ENCODE results near the gene PLCH1. TPM values are rescaled to one million over a fixed set of nuclear protein-coding genes. Genes with fewer than 3 reads are reported as not detected.
"Not testable (repeated sequence)": the region's sequence is repeated elsewhere in the genome, so short reads cannot be mapped to it uniquely, and the experiment has no call there.

Gene PLCH1
- total RNA-seq, 2 donors from 2014 or later, result 12.0 to 12.4 TPM

DNA sequence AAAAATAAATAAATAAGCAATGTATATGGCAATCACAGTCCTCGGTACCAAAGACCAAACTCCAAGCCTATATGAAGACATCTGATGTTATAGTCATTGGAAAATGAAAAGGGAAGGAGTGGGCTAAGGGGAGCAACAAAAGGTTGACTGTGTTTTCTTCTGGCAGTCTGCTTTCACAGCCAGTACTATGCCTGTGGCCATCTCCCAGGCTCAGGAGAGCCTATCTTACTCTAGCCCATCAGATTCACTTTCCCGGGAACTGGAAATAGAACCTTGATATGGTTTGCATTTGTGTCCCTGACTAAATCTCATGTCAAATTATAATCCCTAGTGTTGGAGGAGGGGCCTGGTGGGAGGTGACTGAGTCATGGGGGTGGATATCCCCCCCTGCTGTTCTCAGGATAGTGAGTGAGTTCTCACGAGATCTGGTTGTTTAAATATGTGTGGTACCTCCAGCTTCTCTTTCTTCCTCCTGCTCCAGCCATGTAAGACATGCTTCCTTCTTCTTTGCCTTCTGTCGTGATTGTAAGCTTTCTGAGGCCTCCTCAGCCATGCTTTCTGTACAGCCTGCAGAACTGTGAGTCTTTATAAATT is 105.3 kb downstream of the PLCH1 start:
- no peak overlapping the region for H3K27ac ChIP-seq (ENCODE audit: low read depth, low read length)
- peak; percentile 55 for DNase-seq
- WGBS, 2 experiments (ENCODE audit: insufficient coverage in 1 of 2, insufficient read length in 1 of 2), result 81 to 100% methylated on average over 1 to 4 of the region's 4 CpGs
- no peak overlapping the region for H3K4me3 Mint-ChIP-seq
- H3K36me3 ChIP-seq (ENCODE audit: control insufficient read depth, insufficient read depth, low read length), result no peaks in the 10 kb centered on the region
- no peak overlapping the region for H3K9ac ChIP-seq (ENCODE audit: extremely low read depth, low read length, poor library complexity, severe bottlenecking)
- H3K4me1 ChIP-seq (ENCODE audit: control insufficient read depth, insufficient read depth, low read length), result peaks cover 11% of the 10 kb centered on the region
- no peaks in the 10 kb centered on the region for H3K27me3 ChIP-seq (ENCODE audit: control insufficient read depth, insufficient read depth, low read length, poor library complexity, severe bottlenecking)
- TF ChIP-seq, protein P1, sequence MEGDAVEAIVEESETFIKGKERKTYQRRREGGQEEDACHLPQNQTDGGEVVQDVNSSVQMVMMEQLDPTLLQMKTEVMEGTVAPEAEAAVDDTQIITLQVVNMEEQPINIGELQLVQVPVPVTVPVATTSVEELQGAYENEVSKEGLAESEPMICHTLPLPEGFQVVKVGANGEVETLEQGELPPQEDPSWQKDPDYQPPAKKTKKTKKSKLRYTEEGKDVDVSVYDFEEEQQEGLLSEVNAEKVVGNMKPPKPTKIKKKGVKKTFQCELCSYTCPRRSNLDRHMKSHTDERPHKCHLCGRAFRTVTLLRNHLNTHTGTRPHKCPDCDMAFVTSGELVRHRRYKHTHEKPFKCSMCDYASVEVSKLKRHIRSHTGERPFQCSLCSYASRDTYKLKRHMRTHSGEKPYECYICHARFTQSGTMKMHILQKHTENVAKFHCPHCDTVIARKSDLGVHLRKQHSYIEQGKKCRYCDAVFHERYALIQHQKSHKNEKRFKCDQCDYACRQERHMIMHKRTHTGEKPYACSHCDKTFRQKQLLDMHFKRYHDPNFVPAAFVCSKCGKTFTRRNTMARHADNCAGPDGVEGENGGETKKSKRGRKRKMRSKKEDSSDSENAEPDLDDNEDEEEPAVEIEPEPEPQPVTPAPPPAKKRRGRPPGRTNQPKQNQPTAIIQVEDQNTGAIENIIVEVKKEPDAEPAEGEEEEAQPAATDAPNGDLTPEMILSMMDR (conservative IDR thresholded peaks at IDR 0.05), result no peak
- H3K9me3 ChIP-seq (ENCODE audit: control insufficient read depth, low read length), result no peaks in the 10 kb centered on the region
- no peaks in the 10 kb centered on the region for H3K9me3 Mint-ChIP-seq
- no peak overlapping the region for H3K4me3 ChIP-seq (ENCODE audit: low read length)
- H3K36me3 Mint-ChIP-seq (ENCODE audit: low read depth), result no peaks in the 10 kb centered on the region
- H3K4me1 Mint-ChIP-seq, result peaks cover 25% of the 10 kb centered on the region
- H3K27ac Mint-ChIP-seq, result no peak overlapping the region
- no peaks in the 10 kb centered on the region for H3K27me3 Mint-ChIP-seq (ENCODE audit: insufficient read depth)

DNA sequence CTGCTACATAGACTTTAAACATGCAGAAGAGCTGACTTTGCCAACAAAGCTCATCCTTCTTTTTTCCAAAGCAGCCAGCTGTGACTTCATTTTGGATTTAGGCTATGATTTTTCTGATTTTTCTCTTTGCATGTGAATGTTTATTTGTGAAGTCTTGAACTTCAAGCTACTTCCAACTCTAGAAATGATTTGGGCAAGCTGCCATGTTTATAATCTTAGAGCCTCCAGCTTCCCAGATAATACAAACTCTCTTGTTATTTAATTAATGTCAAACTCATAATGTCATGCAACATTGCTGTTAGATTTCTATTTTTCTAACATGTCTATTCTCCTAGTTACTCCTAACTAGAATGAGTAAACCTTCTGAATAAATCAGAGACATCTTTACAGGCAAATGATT is 106.4 kb downstream of the PLCH1 start:
- H3K4me1 Mint-ChIP-seq, result peaks cover 33% of the 10 kb centered on the region
- H3K27ac Mint-ChIP-seq; H3K4me3 Mint-ChIP-seq; H3K9me3 Mint-ChIP-seq; H3K9ac ChIP-seq (ENCODE audit: extremely low read depth, low read length, poor library complexity, severe bottlenecking); H3K27ac ChIP-seq (ENCODE audit: low read depth, low read length); H3K27me3 ChIP-seq (ENCODE audit: control insufficient read depth, insufficient read depth, low read length, poor library complexity, severe bottlenecking); H3K36me3 Mint-ChIP-seq (ENCODE audit: low read depth); H3K36me3 ChIP-seq (ENCODE audit: control insufficient read depth, insufficient read depth, low read length); H3K9me3 ChIP-seq (ENCODE audit: control insufficient read depth, low read length); H3K4me3 ChIP-seq (ENCODE audit: low read length); DNase-seq; H3K27me3 Mint-ChIP-seq (ENCODE audit: insufficient read depth): not testable (repeated sequence)
- peaks cover 11% of the 10 kb centered on the region for H3K4me1 ChIP-seq (ENCODE audit: control insufficient read depth, insufficient read depth, low read length)

DNA sequence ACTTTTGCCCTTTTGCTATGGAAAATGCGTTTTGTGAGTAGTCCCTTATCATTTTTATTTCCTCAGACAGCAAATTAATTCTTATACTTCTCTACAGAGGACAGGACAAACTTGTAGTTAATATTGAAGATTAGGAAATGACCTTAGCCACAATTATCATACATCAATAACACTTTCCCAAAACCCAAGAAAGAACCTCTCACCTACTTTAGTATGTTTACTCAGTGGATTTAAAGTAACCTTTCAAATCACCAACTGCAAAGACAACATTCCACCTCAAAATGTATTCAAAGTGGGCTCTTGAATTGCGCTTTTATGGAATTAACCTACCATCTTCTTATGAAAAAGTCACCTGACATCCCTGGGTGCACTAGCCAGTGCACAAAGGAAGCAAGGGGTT is 107.3 kb downstream of the PLCH1 start:
- Histone ChIP-seq H3K4me3 (ENCODE audit: low read length) (no peak overlapping the region), H3K27ac (ENCODE audit: low read depth, low read length) (no peak overlapping the region), H3K36me3 (ENCODE audit: control insufficient read depth, insufficient read depth, low read length) (no peaks in the 10 kb centered on the region), H3K4me1 (ENCODE audit: control insufficient read depth, insufficient read depth, low read length) (peaks cover 11% of the 10 kb centered on the region), H3K9ac (ENCODE audit: extremely low read depth, low read length, poor library complexity, severe bottlenecking) (no peak overlapping the region), H3K9me3 (ENCODE audit: control insufficient read depth, low read length) (no peaks in the 10 kb centered on the region), H3K27me3 (ENCODE audit: control insufficient read depth, insufficient read depth, low read length, poor library complexity, severe bottlenecking) (no peaks in the 10 kb centered on the region)
- no peaks in the 10 kb centered on the region for H3K27me3 Mint-ChIP-seq (ENCODE audit: insufficient read depth)
- H3K4me1 Mint-ChIP-seq, result peaks cover 33% of the 10 kb centered on the region
- H3K9me3 Mint-ChIP-seq, result no peaks in the 10 kb centered on the region
- TF ChIP-seq, protein P1 (conservative IDR thresholded peaks at IDR 0.05), result no peak
- no peak overlapping the region for H3K4me3 Mint-ChIP-seq
- 92 to 100% methylated on average over 1 to 2 of the region's 2 CpGs for WGBS, 2 experiments (ENCODE audit: insufficient coverage in 1 of 2, insufficient read length in 1 of 2)
- DNase-seq, result no peak
- H3K27ac Mint-ChIP-seq, result no peak overlapping the region
- no peaks in the 10 kb centered on the region for H3K36me3 Mint-ChIP-seq (ENCODE audit: low read depth)

DNA sequence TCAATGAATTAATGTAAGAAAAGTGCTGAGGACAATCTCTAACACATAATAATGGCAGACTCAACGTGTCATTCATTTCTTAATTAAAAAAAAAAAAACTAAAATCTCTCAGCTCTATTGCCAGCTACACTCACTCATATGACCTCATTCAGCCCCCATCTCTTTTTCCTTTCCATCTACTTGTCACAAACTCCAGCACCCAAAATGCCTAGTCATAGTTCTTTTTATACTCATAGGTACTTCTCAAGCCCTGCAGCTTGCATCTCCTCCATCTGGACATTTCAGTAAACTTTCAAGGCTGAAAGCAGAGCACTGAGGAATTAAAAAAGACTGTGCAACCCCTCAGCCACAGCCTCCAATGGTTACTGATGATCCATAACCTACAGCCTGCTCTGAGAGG is 109.8 kb downstream of the PLCH1 start:
- no peak overlapping the region for H3K4me3 ChIP-seq (ENCODE audit: low read length)
- no peaks in the 10 kb centered on the region for H3K9me3 Mint-ChIP-seq
- H3K27ac Mint-ChIP-seq, result no peak overlapping the region
- 100% methylated on average over 1 of the region's 1 CpG for WGBS, 2 experiments (ENCODE audit: insufficient coverage in 1 of 2, insufficient read length in 1 of 2)
- H3K27ac ChIP-seq (ENCODE audit: low read depth, low read length), result no peak overlapping the region
- peaks cover 11% of the 10 kb centered on the region for H3K4me1 ChIP-seq (ENCODE audit: control insufficient read depth, insufficient read depth, low read length)
- H3K36me3 Mint-ChIP-seq (ENCODE audit: low read depth), result no peaks in the 10 kb centered on the region
- DNase-seq, result no peak
- no peaks in the 10 kb centered on the region for H3K9me3 ChIP-seq (ENCODE audit: control insufficient read depth, low read length)
- no peak overlapping the region for H3K9ac ChIP-seq (ENCODE audit: extremely low read depth, low read length, poor library complexity, severe bottlenecking)
- H3K36me3 ChIP-seq (ENCODE audit: control insufficient read depth, insufficient read depth, low read length), result no peaks in the 10 kb centered on the region
- H3K4me1 Mint-ChIP-seq, result peaks cover 31% of the 10 kb centered on the region
- no peak overlapping the region for H3K4me3 Mint-ChIP-seq
- no peaks in the 10 kb centered on the region for H3K27me3 Mint-ChIP-seq (ENCODE audit: insufficient read depth)
- H3K27me3 ChIP-seq (ENCODE audit: control insufficient read depth, insufficient read depth, low read length, poor library complexity, severe bottlenecking), result no peaks in the 10 kb centered on the region
- TF ChIP-seq, protein P1 (conservative IDR thresholded peaks at IDR 0.05), result no peak
